CD14-positive monocyte (primary cell): ENCODE results near the gene KDM2A. TPM values are rescaled to one million over a fixed set of nuclear protein-coding genes. Genes with fewer than 3 reads are reported as not detected.

Experiments used
- DNase-seq, 3 donors: peaks; one replicate each; pipeline ENCODE4 v3.0.0-alpha.2; 2011 to 2022
- H2AFZ ChIP-seq: 2 replicates; pipeline ENCODE4 v1.6.0; 2012; ENCODE audit warnings: mild to moderate bottlenecking, low read depth, low read length, inconsistent platforms; ENCODE audit not compliant: insufficient read depth, poor library complexity, severe bottlenecking
- H3K27ac ChIP-seq, 2 donors: 1 replicate in 1 of 2; 2 replicates in 1 of 2; pipeline ENCODE4 v1.5.1; 2012 to 2013; ENCODE audit warnings: low read length in 2 of 2, control low read depth in 1 of 2, inconsistent platforms in 1 of 2, low read depth in 1 of 2, mild to moderate bottlenecking in 1 of 2
- H3K27me3 ChIP-seq, 2 donors: one replicate each; pipeline versions ENCODE4 v1.6.0 to v1.6.1; 2011 to 2013; ENCODE audit warnings: low read length in 2 of 2; ENCODE audit not compliant: control insufficient read depth in 2 of 2, insufficient read depth in 2 of 2
- H3K36me3 ChIP-seq, 2 donors: replicated peaks in 1 of 2; 1 replicate in 1 of 2; 2 replicates in 1 of 2; pipeline versions ENCODE4 v1.5.1 to v1.6.1; 2012 to 2013; ENCODE audit warnings: low read length in 2 of 2, control low read depth in 1 of 2, inconsistent platforms in 1 of 2, mild to moderate bottlenecking in 1 of 2; ENCODE audit not compliant: insufficient read depth in 2 of 2, control insufficient read depth in 1 of 2
- H3K4me1 ChIP-seq, 2 donors: 1 replicate in 1 of 2; 2 replicates in 1 of 2; pipeline versions ENCODE4 v1.5.1 to v1.6.1; 2012 to 2013; ENCODE audit warnings: low read length in 2 of 2, control low read depth in 1 of 2, inconsistent platforms in 1 of 2, mild to moderate bottlenecking in 1 of 2, moderate library complexity in 1 of 2; ENCODE audit not compliant: insufficient read depth in 2 of 2, control insufficient read depth in 1 of 2
- H3K4me2 ChIP-seq: replicated peaks from 2 replicates; pipeline ENCODE3; 2012; ENCODE audit warnings: low read length, moderate library complexity, mild to moderate bottlenecking; ENCODE audit not compliant: poor library complexity, severe bottlenecking; ENCODE audit errors: extremely low read depth
- H3K4me3 ChIP-seq, 3 experiments: fragments of 200-600 bp in 1 of 3; sonication (generic) in 1 of 3; replicated peaks in 1 of 3; 1 replicate in 2 of 3; 2 replicates in 1 of 3; pipeline ENCODE4 v1.5.1; 2011 to 2013; ENCODE audit warnings: low read length in 3 of 3, mild to moderate bottlenecking in 3 of 3, control low read depth in 2 of 3, low read depth in 2 of 3, inconsistent platforms in 1 of 3, moderate library complexity in 1 of 3
- H3K79me2 ChIP-seq: 2 replicates; pipeline ENCODE4 v1.6.0; 2012; ENCODE audit warnings: mild to moderate bottlenecking, control low read depth, inconsistent platforms, low read length, moderate library complexity; ENCODE audit not compliant: insufficient read depth
- H3K9ac ChIP-seq: 2 replicates; pipeline ENCODE4 v1.6.0; 2017; ENCODE audit warnings: low read length, mild to moderate bottlenecking; ENCODE audit not compliant: insufficient read depth, poor library complexity, severe bottlenecking
- H3K9me3 ChIP-seq, 2 donors: replicated peaks in 1 of 2; 1 replicate in 1 of 2; 2 replicates in 1 of 2; pipeline versions ENCODE4 v1.5.1 to v1.6.1; 2012 to 2013; ENCODE audit warnings: low read length in 2 of 2, control low read depth in 1 of 2; ENCODE audit not compliant: control insufficient read depth in 1 of 2, insufficient read depth in 1 of 2
- H4K20me1 ChIP-seq: 2 replicates; pipeline ENCODE4 v1.6.0; 2012; ENCODE audit warnings: mild to moderate bottlenecking, low read length, control low read depth, moderate library complexity; ENCODE audit not compliant: insufficient read depth
- H3K27ac Mint-ChIP-seq, 7 donors: one replicate each; pipeline ENCODE4 v1.8.0; 2020; ENCODE audit warnings: mild to moderate bottlenecking in 7 of 7, mixed read lengths in 7 of 7, moderate library complexity in 6 of 7, inconsistent platforms in 2 of 7
- H3K27me3 Mint-ChIP-seq, 3 donors: one replicate each; pipeline ENCODE4 v1.8.0; 2021 to 2022; ENCODE audit warnings: low read depth in 3 of 3, mild to moderate bottlenecking in 3 of 3, mixed read lengths in 3 of 3, moderate library complexity in 3 of 3, inconsistent platforms in 1 of 3
- H3K36me3 Mint-ChIP-seq, 2 donors: one replicate each; pipeline ENCODE4 v1.8.0; 2020; ENCODE audit warnings: mixed read lengths in 2 of 2, inconsistent platforms in 1 of 2, mild to moderate bottlenecking in 1 of 2
- H3K4me1 Mint-ChIP-seq: one replicate; pipeline ENCODE4 v1.8.0; 2020; ENCODE audit warnings: mild to moderate bottlenecking, mixed read lengths
- H3K4me3 Mint-ChIP-seq, 2 donors: one replicate each; pipeline ENCODE4 v1.8.0; 2020; ENCODE audit warnings: mild to moderate bottlenecking in 2 of 2, mixed read lengths in 2 of 2, moderate library complexity in 1 of 2
- H3K9me3 Mint-ChIP-seq, 7 donors: one replicate each; pipeline ENCODE4 v1.8.0; 2020 to 2022; ENCODE audit warnings: mixed read lengths in 7 of 7, mild to moderate bottlenecking in 6 of 7, moderate library complexity in 6 of 7, inconsistent platforms in 2 of 7
- WGBS: methylation state at CpG from one replicate; pipeline ENCODE4 v1.1.5; 2013; ENCODE audit warnings: missing lambda C conversion rate; ENCODE audit not compliant: insufficient coverage; 5-methylcytosine and 5-hydroxymethylcytosine counted together
- intact Hi-C, 2 donors: fragments of 100-400 bp; cut with micrococcal nuclease; formaldehyde crosslinking; loops; one replicate each; pipeline versions ENCODE4 v1.15.0 to v1.15.1; 2023
- polyA plus RNA-seq, 3 donors: library from polyadenylated mRNA; depleted of rRNA in 1 of 3; unstranded in 2 of 3; stranded (reverse) in 1 of 3; fragments of 300-500 nt in 2 of 3; fragments of >200 nt in 1 of 3; fragmentation: Illumina TruSeq in 2 of 3; gene quantifications; 1 replicate in 2 of 3; 2 replicates in 1 of 3; pipeline ENCODE4 v1.2.3, GENCODE V29; 2012 to 2021
- TF ChIP-seq, protein P1 (sequence below): fragments of 200-600 bp; IDR thresholded peaks from one replicate; pipeline ENCODE4 v1.8.0; 2022; ENCODE audit warnings: antibody characterized with exemption, mild to moderate bottlenecking

KDM2A gene
- polyA plus RNA-seq, 3 donors, result 2.6 to 98.9 (median 3.9) TPM

DNA sequence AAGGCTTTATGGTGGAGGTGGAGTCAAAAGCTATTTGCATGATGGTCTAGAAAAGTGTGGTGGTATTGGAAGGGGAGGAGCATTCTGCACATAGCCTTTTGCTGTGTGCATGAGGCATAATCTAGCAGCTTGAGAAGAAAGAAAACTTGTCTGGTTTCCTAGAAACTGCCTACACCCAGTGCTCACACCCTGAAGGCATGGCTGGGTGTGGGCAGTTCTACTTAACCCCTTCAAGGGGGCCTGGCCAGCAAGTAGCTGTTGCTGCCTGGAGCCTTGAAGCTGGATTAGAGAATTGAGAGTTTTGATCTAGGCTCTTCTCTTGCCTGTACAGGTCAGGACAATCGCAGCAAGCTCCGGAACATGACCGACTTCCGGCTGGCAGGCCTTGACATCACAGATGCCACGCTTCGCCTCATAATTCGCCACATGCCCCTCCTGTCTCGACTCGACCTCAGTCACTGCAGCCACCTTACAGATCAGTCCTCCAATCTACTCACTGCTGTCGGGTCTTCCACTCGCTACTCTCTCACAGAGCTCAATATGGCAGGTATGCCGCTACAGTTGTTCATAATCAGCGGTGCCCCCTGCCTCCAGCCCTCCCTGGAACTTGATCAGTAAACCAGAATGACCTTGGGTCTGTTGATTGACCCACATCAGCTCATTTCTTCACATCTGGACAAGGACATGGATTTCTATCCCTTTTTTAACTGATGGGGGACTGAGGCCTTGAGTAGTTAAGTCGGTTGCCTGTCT lies 135.0 kb downstream of the KDM2A start:
- intact Hi-C loops, result no loop called here
- Histone ChIP-seq H3K27ac (peak overlapping the region in 1 of 2 donors; percentile 25), H3K36me3 (peaks cover 82 to 84% of the 10 kb centered on the region in 2 donors), H3K79me2 (peaks cover 21% of the 10 kb centered on the region), H3K9ac (no peak overlapping the region), H3K4me1 (peaks cover 0 to 7% of the 10 kb centered on the region in 2 donors), H4K20me1 (peaks cover 98% of the 10 kb centered on the region), H3K27me3 (no peaks in the 10 kb centered on the region), H3K4me2 (no peak overlapping the region), H3K9me3 (no peaks in the 10 kb centered on the region), H2AFZ (no peak overlapping the region), H3K4me3 (no peak overlapping the region)
- DNase-seq, result no peak
- Mint-ChIP-seq H3K27ac (peak overlapping the region in 3 of 7 donors; percentile 17 to 77 (median 27)), H3K27me3 (peaks cover 0 to 2% (median 2%) of the 10 kb centered on the region in 3 donors), H3K9me3 (no peaks in the 10 kb centered on the region), H3K4me3 (no peak overlapping the region), H3K4me1 (peaks cover 8% of the 10 kb centered on the region), H3K36me3 (peaks cover 78 to 95% of the 10 kb centered on the region in 2 donors)
- 98% methylated on average over 14 of the region's 14 CpGs for WGBS
- TF ChIP-seq, protein P1, sequence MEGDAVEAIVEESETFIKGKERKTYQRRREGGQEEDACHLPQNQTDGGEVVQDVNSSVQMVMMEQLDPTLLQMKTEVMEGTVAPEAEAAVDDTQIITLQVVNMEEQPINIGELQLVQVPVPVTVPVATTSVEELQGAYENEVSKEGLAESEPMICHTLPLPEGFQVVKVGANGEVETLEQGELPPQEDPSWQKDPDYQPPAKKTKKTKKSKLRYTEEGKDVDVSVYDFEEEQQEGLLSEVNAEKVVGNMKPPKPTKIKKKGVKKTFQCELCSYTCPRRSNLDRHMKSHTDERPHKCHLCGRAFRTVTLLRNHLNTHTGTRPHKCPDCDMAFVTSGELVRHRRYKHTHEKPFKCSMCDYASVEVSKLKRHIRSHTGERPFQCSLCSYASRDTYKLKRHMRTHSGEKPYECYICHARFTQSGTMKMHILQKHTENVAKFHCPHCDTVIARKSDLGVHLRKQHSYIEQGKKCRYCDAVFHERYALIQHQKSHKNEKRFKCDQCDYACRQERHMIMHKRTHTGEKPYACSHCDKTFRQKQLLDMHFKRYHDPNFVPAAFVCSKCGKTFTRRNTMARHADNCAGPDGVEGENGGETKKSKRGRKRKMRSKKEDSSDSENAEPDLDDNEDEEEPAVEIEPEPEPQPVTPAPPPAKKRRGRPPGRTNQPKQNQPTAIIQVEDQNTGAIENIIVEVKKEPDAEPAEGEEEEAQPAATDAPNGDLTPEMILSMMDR, result no peak

DNA sequence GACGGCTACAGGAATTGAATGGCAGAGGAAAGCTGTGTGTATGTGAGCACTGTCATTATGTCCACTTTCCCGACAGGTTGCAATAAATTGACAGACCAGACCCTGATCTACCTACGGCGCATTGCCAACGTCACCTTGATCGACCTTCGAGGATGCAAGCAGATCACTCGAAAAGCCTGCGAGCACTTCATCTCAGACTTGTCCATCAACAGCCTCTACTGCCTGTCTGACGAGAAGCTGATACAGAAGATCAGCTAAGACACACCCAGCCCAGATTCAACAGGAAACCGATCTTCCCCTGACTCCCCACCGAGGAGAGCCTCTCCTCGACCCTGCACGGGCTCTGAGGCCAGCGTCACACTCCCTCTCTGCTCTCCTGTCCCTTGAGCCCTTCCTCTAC lies 135.7 kb downstream of the KDM2A start:
- no peak for DNase-seq
- H3K4me3 ChIP-seq, result no peak overlapping the region
- TF ChIP-seq, protein P1, result no peak
- no peak overlapping the region for H3K4me3 Mint-ChIP-seq
- intact Hi-C loops, result no loop called here
- H3K27ac Mint-ChIP-seq, result no peak overlapping the region
- peaks cover 0 to 7% of the 10 kb centered on the region in 2 donors for H3K4me1 ChIP-seq
- H3K4me2 ChIP-seq, result no peak overlapping the region
- peaks cover 8% of the 10 kb centered on the region for H3K4me1 Mint-ChIP-seq
- no peaks in the 10 kb centered on the region for H3K27me3 ChIP-seq
- H3K27ac ChIP-seq, result no peak overlapping the region
- H3K9ac ChIP-seq, result no peak overlapping the region
- H3K27me3 Mint-ChIP-seq, result peaks cover 1 to 4% (median 3%) of the 10 kb centered on the region in 3 donors
- no peak overlapping the region for H2AFZ ChIP-seq
- peaks cover 92% of the 10 kb centered on the region for H4K20me1 ChIP-seq
- H3K9me3 Mint-ChIP-seq, result no peaks in the 10 kb centered on the region
- H3K9me3 ChIP-seq, result no peaks in the 10 kb centered on the region
- 99% methylated on average over 10 of the region's 15 CpGs for WGBS
- H3K36me3 Mint-ChIP-seq, result peaks cover 70 to 87% of the 10 kb centered on the region in 2 donors
- peaks cover 19% of the 10 kb centered on the region for H3K79me2 ChIP-seq
- H3K36me3 ChIP-seq, result peaks cover 75 to 76% of the 10 kb centered on the region in 2 donors
